T-helper 1 cell treated with Interleukin-12 subunit alpha and Interleukin-12 subunit beta and Interleukin-4 antibody, amounts not matched to agents 30 μg/mL and 1 μg/mL, for 36 hours (primary cell): Measurements from ENCODE around the gene NAGK.

Source experiments
- H3K27ac Mint-ChIP-seq: one replicate; pipeline ENCODE4 v1.8.0; 2021; ENCODE audit warnings: mild to moderate bottlenecking, mixed read lengths
- H3K27me3 Mint-ChIP-seq: one replicate; pipeline ENCODE4 v1.8.0; 2021; ENCODE audit warnings: low read depth, mixed read lengths
- H3K36me3 Mint-ChIP-seq: one replicate; pipeline ENCODE4 v1.8.0; 2021; ENCODE audit warnings: low read depth, mixed read lengths
- H3K4me1 Mint-ChIP-seq: one replicate; pipeline ENCODE4 v1.8.0; 2021; ENCODE audit warnings: low read depth, mixed read lengths
- H3K4me3 Mint-ChIP-seq: one replicate; pipeline ENCODE4 v1.8.0; 2021; ENCODE audit warnings: mild to moderate bottlenecking, moderate library complexity, mixed read lengths
- H3K9me3 Mint-ChIP-seq: one replicate; pipeline ENCODE4 v1.8.0; 2021; ENCODE audit warnings: mixed read lengths

Gene NAGK

DNA sequence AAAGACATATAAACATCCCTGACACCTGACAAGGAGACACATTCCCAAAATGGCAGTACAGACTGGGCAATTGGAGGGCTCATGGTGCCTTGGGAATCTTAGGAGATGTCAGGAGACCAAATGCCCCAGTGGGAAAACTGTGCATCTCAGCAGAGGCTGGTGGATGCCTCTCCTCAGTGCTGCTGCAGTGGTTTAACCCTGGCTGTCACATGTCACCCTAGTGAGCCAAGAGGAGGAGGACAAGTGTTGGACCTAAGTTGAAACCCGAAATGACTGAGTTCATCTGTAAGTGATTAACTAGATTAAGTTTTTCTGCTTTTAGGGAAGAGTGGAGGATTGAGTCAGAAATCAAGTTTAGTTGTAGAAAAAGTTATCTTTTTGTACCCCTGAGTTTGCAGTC lies 5.2 kb upstream of the NAGK start:
- Mint-ChIP-seq H3K9me3 (no peaks in the 10 kb centered on the region), H3K36me3 (no peaks in the 10 kb centered on the region), H3K4me1 (peaks cover 11% of the 10 kb centered on the region), H3K27me3 (peaks cover 22% of the 10 kb centered on the region), H3K4me3 (no peak overlapping the region), H3K27ac (no peak overlapping the region)

DNA sequence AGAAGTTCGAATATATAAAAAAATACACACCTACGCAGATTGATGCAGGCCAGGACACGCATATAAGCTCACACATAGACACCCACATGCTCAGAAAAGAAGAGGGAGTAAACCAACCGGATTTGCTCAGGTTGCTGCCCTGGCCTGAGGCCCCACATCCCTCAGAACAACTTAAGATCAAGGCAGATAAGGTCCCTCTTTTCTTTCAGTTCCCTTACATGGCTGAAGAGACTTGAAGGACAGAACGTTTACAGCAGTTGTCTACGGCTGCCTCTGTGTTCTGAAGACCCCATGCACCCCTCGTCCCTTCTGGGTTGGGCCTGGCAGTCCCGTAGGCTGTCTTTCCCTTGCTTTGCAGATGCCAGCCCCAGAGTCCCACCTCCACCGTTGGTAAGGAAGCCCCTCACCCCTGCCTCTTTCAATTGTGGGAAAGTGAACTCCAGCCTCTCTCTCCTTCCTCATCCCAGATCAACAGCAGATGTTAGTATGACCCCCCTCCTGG lies 4.3 kb upstream of the NAGK start:
- Mint-ChIP-seq H3K9me3 (no peaks in the 10 kb centered on the region), H3K27me3 (peaks cover 22% of the 10 kb centered on the region), H3K4me1 (peaks cover 16% of the 10 kb centered on the region), H3K4me3 (no peak overlapping the region), H3K36me3 (no peaks in the 10 kb centered on the region), H3K27ac (no peak overlapping the region)

DNA sequence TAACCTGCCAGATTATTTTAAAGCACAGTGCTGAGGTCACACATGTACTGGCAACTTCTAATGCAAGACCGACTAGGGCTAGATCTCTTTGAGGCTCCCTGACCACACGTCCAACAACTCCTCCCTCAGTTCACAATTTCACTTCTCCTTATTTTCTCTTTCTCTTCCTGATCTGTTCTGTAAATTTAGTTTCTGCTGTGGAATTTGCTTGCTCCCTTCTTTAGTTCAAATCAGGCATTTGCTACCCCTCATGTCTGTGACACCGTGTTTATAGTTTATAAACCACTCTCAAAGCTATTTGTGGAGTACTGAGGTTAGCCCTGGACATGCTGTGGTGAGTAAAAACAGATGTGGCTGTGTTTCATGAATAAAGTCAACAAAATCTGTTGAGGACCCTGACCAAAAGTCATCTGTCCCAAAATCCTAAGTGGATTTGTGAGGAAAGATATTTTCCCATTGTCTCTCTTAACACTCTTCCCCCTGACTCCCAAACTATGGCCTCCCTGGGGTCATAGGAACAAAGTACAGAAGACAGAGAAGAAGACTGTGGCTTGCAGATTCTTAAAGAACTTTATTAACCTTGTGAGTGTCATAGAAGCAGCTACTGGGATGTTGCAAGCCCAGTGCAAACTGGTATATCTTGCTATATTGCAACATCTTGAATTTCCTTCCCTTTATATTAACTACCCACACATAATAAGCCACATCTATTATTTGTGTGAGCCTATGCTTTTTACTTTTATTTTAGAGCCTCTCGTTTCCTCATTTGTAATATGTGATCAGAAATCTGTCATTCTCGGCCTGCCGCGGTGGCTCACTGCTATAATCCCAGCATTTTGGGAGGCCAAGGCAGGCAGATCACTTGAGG lies 3.5 kb upstream of the NAGK start:
- peaks cover 25% of the 10 kb centered on the region for H3K4me1 Mint-ChIP-seq
- H3K27ac Mint-ChIP-seq = no peak overlapping the region
- H3K27me3 Mint-ChIP-seq = peaks cover 17% of the 10 kb centered on the region
- H3K4me3 Mint-ChIP-seq = no peak overlapping the region
- peaks cover 5% of the 10 kb centered on the region for H3K36me3 Mint-ChIP-seq
- no peaks in the 10 kb centered on the region for H3K9me3 Mint-ChIP-seq

DNA sequence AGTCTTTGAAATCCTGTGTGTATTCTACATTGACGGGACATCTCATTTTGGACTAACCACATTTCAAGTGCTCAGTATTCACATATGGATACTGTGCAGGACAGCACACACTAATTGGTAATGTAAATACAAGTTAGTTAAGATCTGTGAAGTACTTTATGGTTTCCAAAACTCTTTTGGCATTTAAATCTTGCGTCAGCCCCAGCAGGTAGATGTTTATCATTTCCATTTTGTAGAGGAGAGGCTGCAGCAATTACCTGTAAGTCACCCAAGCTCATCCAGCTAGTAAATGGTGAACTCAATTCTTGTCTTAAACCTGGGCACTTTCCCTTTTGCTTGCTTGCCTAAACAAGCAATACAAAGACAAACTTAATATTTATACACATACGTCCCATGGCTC lies 1.6 kb upstream of the NAGK start:
- H3K4me1 Mint-ChIP-seq = peaks cover 43% of the 10 kb centered on the region

DNA sequence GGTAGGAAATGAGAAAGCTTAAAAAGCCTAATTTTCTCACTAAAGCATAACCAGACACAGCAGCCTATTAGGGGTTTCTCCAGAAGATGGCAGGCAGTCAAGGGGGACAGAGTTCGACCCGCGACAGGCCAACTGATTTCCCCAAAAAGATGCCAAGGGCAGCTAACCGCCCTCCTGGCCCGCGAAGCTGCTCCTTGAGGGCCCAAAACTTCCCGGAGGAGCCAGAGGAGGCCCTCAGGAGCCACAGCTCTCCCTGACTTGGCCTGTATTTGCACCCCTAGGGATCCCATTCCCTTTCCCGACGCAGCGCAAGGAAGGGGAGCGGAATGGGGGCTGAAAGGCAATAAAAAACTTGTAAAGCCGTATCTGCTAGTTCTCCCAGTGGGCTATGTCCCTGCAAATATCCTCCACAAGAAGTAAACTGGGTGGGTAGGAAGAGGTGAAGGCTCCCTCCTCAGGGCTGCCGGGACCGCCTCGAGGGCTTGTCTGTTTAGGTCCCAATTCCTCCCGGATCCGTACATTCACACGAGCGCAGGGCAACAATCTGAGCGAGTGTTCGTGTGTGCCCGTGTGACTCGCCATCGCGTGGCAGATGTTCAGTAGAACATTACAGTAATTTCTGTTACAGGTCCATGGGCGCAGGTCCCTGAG lies 756 bp upstream of the NAGK start:
- Mint-ChIP-seq H3K4me3 (peak overlapping the region; percentile 96), H3K9me3 (no peaks in the 10 kb centered on the region), H3K27ac (peak overlapping the region; percentile 97), H3K4me1 (peaks cover 50% of the 10 kb centered on the region), H3K27me3 (peaks cover 7% of the 10 kb centered on the region), H3K36me3 (peaks cover 15% of the 10 kb centered on the region)

More for the DNA sequence above, 1.6 kb upstream of the NAGK start:
- Mint-ChIP-seq H3K4me3 (peak overlapping the region; percentile 28), H3K36me3 (peaks cover 15% of the 10 kb centered on the region), H3K27me3 (peaks cover 7% of the 10 kb centered on the region), H3K9me3 (no peaks in the 10 kb centered on the region), H3K27ac (no peak overlapping the region)

DNA sequence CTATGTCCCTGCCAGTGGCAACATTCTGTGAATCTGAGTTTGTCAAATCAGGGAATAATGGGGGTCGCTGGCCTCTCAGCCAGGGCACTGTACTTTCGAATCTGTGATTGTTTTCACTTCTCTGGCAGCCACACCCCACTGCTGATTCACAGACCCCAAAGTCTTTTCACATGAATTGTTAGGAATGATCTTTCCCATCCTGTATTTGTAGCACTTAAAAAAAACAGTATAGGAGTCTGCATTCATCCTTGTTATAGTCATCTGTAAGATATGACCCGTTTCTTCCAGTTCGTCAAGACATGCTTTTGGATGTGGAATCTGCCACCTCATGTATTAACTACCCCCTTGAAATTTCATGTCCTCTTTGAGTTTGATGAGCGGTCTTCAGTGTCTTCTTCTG lies 928 bp downstream of the NAGK start:
- Mint-ChIP-seq H3K9me3 (no peaks in the 10 kb centered on the region), H3K4me1 (peaks cover 64% of the 10 kb centered on the region), H3K36me3 (peaks cover 26% of the 10 kb centered on the region), H3K27ac (peak overlapping the region; percentile 97), H3K27me3 (no peaks in the 10 kb centered on the region), H3K4me3 (peak overlapping the region; percentile 96)

DNA sequence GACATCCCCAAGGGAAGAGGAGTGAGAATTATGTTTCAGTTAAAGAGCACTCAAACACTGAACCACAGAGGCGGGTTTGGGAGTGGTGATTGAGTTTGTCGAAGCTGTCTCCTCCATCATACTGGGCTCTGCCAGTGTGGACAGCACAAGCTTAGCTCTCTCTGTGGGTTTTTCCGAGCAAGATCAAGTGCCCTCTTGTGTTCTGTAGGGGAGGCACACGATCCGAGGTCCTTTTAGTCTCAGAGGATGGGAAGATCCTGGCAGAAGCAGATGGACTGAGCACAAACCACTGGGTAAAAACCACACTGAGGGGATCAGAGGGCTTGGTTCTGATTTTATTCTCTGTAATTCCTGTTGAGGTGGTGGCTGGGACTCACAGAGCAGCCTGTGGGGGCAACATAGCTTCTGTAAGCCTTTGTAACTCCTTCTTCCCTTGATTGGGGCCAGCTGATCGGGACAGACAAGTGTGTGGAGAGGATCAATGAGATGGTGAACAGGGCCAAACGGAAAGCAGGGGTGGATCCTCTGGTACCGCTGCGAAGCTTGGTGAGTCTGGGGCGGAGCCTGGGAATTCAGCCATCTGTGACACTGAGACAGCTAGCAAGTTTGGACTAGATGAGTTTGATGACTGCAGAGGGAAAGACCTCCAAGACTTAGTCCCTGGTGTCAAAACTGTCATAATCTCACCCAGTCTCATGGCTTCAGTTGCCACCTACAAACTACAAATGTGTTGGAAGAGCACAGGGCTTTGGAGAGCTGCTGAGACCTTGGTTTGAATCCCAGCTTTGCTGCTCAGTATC lies 2.0 kb downstream of the NAGK start:
- Mint-ChIP-seq H3K4me1 (peaks cover 64% of the 10 kb centered on the region), H3K4me3 (peak overlapping the region; percentile 96), H3K9me3 (no peaks in the 10 kb centered on the region), H3K36me3 (peaks cover 32% of the 10 kb centered on the region), H3K27me3 (no peaks in the 10 kb centered on the region), H3K27ac (peak overlapping the region; percentile 91)

DNA sequence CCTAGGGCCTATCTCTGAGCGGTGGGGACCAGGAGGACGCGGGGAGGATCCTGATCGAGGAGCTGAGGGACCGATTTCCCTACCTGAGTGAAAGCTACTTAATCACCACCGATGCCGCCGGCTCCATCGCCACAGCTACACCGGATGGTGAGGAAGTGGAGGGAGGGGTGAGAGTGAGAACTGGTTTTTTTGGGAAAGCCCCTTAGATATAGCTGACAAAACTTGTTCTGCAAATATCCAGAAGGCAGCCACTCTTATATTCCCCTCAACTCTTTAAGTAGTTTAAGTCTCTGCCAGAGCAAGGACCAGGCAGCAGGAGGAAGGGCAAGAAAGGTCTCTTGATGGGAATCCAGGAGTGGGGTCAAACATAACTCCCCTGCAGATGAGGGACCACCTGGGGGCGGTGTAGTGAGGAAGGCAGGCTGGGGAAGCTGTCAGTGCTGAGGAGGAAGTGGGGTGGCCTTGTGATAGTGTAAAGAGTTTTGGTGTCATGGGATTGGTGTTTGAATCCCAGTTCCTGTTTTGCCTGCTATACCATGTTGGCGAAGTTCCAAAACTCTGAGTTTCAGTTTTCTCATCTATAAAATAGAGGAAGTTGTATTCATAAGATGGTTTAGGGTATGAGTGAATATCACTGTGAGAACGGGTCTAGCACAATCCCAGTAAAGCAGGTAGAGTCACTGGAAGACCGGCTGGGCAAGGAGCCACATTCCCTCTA lies 3.4 kb downstream of the NAGK start:
- H3K4me1 Mint-ChIP-seq = peaks cover 64% of the 10 kb centered on the region
- peak overlapping the region; percentile 91 for H3K27ac Mint-ChIP-seq
- no peaks in the 10 kb centered on the region for H3K27me3 Mint-ChIP-seq
- H3K4me3 Mint-ChIP-seq = peak overlapping the region; percentile 83
- H3K9me3 Mint-ChIP-seq = no peaks in the 10 kb centered on the region
- H3K36me3 Mint-ChIP-seq = peaks cover 35% of the 10 kb centered on the region

DNA sequence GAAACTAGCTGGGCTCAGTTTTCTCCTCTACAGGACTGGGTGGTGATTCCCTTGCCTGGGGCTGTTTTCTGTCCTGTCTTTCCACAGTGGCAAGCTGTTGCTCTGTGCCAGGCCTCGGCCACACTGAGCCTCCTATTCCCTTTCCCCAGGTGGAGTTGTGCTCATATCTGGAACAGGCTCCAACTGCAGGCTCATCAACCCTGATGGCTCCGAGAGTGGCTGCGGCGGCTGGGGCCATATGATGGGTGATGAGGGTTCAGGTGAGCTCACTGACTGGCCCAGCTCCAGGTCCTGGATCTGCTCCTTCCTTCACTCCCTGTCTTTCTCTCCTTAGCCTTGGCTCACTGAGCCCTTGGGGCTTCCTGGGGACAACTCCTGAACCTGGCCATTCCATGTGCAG lies 4.0 kb downstream of the NAGK start:
- peaks cover 37% of the 10 kb centered on the region for H3K36me3 Mint-ChIP-seq

DNA sequence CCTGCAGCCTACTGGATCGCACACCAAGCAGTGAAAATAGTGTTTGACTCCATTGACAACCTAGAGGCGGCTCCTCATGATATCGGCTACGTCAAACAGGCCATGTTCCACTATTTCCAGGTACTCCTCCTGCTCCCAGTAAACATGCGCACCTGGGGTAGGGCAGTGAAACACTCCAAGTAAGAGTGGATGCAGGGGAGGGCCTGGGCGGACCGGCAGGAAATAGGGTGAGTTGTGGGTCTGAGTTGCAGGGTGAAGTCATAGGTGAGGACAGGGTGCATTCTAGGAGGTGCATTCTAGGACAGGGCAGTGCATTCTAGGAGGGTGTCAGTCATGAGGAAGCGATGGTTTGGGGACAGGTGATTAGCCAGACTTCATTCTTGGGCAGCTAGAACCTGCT lies 5.0 kb downstream of the NAGK start:
- H3K27ac Mint-ChIP-seq = peak overlapping the region; percentile 73
- no peaks in the 10 kb centered on the region for H3K27me3 Mint-ChIP-seq

More for the DNA sequence above, 4.0 kb downstream of the NAGK start:
- peak overlapping the region; percentile 83 for H3K4me3 Mint-ChIP-seq
- H3K27me3 Mint-ChIP-seq = no peaks in the 10 kb centered on the region
- H3K27ac Mint-ChIP-seq = peak overlapping the region; percentile 83
- H3K9me3 Mint-ChIP-seq = no peaks in the 10 kb centered on the region
- peaks cover 61% of the 10 kb centered on the region for H3K4me1 Mint-ChIP-seq

DNA sequence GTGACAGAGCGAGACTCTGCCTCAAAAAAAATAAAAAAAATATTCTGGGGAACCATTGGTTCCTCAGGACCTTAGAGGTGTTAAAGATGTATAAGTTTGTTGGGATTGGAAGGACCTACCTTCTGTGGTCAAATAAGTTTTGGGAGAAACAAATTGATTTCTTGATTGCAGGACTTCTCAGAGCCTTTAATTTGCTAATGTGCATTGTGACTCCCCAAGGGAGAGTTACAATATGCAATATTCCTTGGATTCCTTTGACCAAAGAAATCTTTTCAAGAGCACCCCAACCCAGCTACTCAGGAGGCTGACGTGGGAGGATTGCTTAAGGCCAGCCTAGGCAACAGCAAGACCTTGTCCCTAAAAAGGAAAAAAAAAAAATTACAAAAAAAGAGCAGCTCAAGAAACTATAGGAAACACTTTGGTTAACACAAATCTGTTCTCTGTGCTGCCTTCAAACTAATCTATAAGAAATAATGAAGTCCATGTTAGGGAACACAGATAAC lies 6.5 kb downstream of the NAGK start:
- H3K9me3 Mint-ChIP-seq = no peaks in the 10 kb centered on the region
- H3K27ac Mint-ChIP-seq = no peak overlapping the region
- H3K27me3 Mint-ChIP-seq = no peaks in the 10 kb centered on the region
- H3K4me1 Mint-ChIP-seq = peaks cover 40% of the 10 kb centered on the region
- H3K4me3 Mint-ChIP-seq = no peak overlapping the region
- H3K36me3 Mint-ChIP-seq = peaks cover 47% of the 10 kb centered on the region

More for the DNA sequence above, 5.0 kb downstream of the NAGK start:
- peaks cover 41% of the 10 kb centered on the region for H3K36me3 Mint-ChIP-seq
- peaks cover 51% of the 10 kb centered on the region for H3K4me1 Mint-ChIP-seq
- no peak overlapping the region for H3K4me3 Mint-ChIP-seq
- H3K9me3 Mint-ChIP-seq = no peaks in the 10 kb centered on the region

DNA sequence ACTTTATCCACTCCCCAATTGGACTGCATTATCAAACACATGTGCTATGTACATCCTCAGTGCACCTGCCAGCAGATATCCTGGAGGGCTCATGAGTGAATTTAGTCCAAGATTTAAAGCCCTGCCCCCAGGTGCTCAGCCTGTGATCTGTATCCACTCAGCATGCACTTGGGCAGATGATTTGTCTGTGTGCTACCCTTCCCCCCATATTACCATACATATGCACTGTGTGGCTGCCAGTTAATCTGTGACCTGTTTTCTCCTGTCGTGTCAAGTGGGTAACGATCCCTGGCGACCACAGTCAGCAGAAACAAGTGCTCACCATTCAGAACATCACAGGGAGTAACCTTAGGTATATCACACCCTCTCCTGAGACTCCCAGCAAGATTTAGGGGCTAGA lies 10.2 kb downstream of the NAGK start:
- no peak overlapping the region for H3K27ac Mint-ChIP-seq
- H3K4me3 Mint-ChIP-seq = no peak overlapping the region
- H3K4me1 Mint-ChIP-seq = peaks cover 13% of the 10 kb centered on the region
- peaks cover 33% of the 10 kb centered on the region for H3K36me3 Mint-ChIP-seq
- no peaks in the 10 kb centered on the region for H3K9me3 Mint-ChIP-seq
- no peaks in the 10 kb centered on the region for H3K27me3 Mint-ChIP-seq

DNA sequence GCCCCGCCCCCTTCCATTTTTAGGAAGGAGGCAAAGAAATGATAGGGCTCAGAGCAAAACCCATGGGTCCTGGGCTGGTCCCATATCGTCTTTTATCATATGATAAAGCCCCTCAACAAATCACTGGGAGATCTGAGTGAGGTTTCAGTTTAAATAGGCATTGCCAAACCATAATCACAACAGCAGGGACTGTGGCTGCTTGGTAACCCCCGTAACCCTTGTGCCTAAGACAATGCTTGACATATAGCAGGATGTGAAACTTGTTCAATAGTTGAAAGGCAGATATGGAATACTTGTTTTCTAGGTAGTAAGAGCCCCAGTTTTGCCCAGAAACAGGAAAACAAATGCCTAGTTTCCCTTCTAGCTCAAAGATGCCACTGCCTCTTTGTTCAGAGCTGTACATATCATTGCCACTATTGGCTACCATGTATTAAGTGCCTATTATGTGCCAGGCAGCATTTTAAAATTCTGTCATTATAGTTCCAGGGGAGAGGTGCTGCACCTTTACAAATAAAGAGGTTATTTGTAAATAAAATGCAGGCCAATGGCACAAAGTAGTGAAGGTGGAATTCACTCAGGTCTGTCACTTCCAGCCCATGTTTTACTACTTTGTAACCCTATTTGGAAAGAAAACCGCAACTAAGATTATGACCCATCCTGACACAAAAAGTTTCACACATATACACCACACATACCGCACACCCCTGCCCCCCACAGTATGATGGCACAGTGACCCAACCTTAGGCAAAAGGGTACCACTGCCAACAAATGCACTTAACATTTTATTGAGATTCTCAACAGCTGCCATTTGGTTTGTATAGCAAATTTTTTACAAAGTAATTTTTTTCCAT lies 14.2 kb downstream of the NAGK start:
- peaks cover 15% of the 10 kb centered on the region for H3K36me3 Mint-ChIP-seq
- H3K4me3 Mint-ChIP-seq = no peak overlapping the region
- peaks cover 7% of the 10 kb centered on the region for H3K27me3 Mint-ChIP-seq
- peaks cover 7% of the 10 kb centered on the region for H3K4me1 Mint-ChIP-seq
- H3K9me3 Mint-ChIP-seq = no peaks in the 10 kb centered on the region
- H3K27ac Mint-ChIP-seq = no peak overlapping the region
